Nephron progenitor cell (in vitro differentiated cells): Measurements from ENCODE around the gene SIGLEC15.
A peak's percentile ranks its signal among the peaks of the same experiment; 100 is the strongest.
"Not testable (repeated sequence)": the region's sequence is repeated elsewhere in the genome, so short reads cannot be mapped to it uniquely, and the experiment has no call there.

ENCODE experiments used
- DNase-seq: peaks from one replicate; pipeline ENCODE4 v3.0.0; 2021
- H3K27ac Mint-ChIP-seq: 2 replicates; pipeline ENCODE4 v1.8.0; 2021; ENCODE audit warnings: mild to moderate bottlenecking, moderate library complexity, mixed read lengths
- H3K27me3 Mint-ChIP-seq: 2 replicates; pipeline ENCODE4 v1.8.0; 2021; ENCODE audit warnings: mild to moderate bottlenecking, low read depth, mixed read lengths; ENCODE audit not compliant: poor library complexity
- H3K36me3 Mint-ChIP-seq: 2 replicates; pipeline ENCODE4 v1.8.0; 2021; ENCODE audit warnings: low read depth, mixed read lengths
- H3K4me1 Mint-ChIP-seq: 2 replicates; pipeline ENCODE4 v1.8.0; 2021; ENCODE audit warnings: mixed read lengths
- H3K4me3 Mint-ChIP-seq: 2 replicates; pipeline ENCODE4 v1.8.0; 2021; ENCODE audit warnings: mild to moderate bottlenecking, moderate library complexity, mixed read lengths
- H3K9me3 Mint-ChIP-seq: 2 replicates; pipeline ENCODE4 v1.8.0; 2021; ENCODE audit warnings: mild to moderate bottlenecking, moderate library complexity, mixed read lengths
- CTCF ChIP-seq: fragments of 200-600 bp; sonication (generic); IDR thresholded peaks from 2 replicates; pipeline ENCODE4 v1.5.0; 2021; ENCODE audit warnings: antibody characterized with exemption

The SIGLEC15 gene

DNA sequence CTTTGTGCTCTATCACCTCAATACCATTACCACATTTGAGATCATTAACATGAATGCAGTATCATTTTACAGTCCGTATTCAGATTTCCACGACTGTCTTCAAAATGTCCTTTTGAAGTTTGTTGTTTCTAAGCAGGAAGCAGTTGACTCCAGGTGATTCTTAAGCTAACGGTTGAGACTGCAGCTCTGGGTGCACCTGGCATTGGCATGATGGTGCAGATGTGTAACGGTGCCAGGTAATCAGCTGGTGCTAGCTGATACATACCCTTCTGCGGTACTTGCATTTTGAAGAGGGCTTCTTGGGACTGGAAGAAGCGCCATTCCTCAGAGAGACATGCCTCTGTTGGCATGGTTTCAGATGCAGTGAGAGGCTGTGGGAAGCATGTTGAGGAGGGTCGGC lies 19.5 kb downstream of the SIGLEC15 start:
- DNase-seq, result no peak
- peaks cover 17% of the 10 kb centered on the region for H3K27me3 Mint-ChIP-seq
- no peak overlapping the region for H3K4me3 Mint-ChIP-seq
- peaks cover 18% of the 10 kb centered on the region for H3K4me1 Mint-ChIP-seq
- no peaks in the 10 kb centered on the region for H3K9me3 Mint-ChIP-seq
- no peak overlapping the region for H3K27ac Mint-ChIP-seq
- H3K36me3 Mint-ChIP-seq, result peaks cover 12% of the 10 kb centered on the region
- no peak for TF ChIP-seq CTCF

DNA sequence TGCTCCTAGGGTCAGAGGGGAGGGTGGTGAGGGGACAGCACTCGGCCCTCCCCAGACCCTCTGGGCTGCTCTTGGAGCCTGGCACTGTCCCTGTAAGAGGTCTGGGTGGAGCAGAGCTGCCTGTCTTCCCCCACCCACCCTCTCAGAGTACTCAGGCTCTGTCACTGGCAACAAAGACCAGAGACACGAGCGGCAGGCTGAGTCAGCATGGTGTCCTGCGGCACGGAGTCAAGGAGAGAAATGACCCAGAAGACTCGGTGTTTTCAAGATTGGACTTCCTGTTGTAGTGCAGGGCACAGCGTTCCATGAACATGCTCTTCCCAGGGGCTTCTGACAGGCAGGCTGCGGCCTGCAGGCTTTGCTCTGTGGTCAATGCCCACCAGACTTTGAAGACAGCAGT lies 19.9 kb downstream of the SIGLEC15 start:
- no peak for TF ChIP-seq CTCF
- H3K4me1 Mint-ChIP-seq, result peaks cover 13% of the 10 kb centered on the region
- H3K27me3 Mint-ChIP-seq, result peaks cover 17% of the 10 kb centered on the region
- DNase-seq, result no peak
- H3K9me3 Mint-ChIP-seq, result no peaks in the 10 kb centered on the region
- no peak overlapping the region for H3K4me3 Mint-ChIP-seq
- H3K27ac Mint-ChIP-seq, result peak overlapping the region; percentile 48
- H3K36me3 Mint-ChIP-seq, result peaks cover 16% of the 10 kb centered on the region

- TF ChIP-seq CTCF, result no peak
- peaks cover 26% of the 10 kb centered on the region for H3K36me3 Mint-ChIP-seq
- no peak overlapping the region for H3K27ac Mint-ChIP-seq
- DNase-seq, result no peak
- no peaks in the 10 kb centered on the region for H3K9me3 Mint-ChIP-seq
- peaks cover 4% of the 10 kb centered on the region for H3K27me3 Mint-ChIP-seq
- H3K4me1 Mint-ChIP-seq, result peaks cover 12% of the 10 kb centered on the region
- no peak overlapping the region for H3K4me3 Mint-ChIP-seq
Observed at GRCh38 chr18:45847119-45847518, 21.6 kb downstream of the SIGLEC15 start.

GRCh38 chr18:45848643-45849042 lies 23.2 kb downstream of the SIGLEC15 start:
- not testable (repeated sequence) for H3K4me1 Mint-ChIP-seq, H3K27ac Mint-ChIP-seq, H3K4me3 Mint-ChIP-seq, DNase-seq, H3K27me3 Mint-ChIP-seq, H3K9me3 Mint-ChIP-seq
- H3K36me3 Mint-ChIP-seq, result peaks cover 36% of the 10 kb centered on the region

DNA sequence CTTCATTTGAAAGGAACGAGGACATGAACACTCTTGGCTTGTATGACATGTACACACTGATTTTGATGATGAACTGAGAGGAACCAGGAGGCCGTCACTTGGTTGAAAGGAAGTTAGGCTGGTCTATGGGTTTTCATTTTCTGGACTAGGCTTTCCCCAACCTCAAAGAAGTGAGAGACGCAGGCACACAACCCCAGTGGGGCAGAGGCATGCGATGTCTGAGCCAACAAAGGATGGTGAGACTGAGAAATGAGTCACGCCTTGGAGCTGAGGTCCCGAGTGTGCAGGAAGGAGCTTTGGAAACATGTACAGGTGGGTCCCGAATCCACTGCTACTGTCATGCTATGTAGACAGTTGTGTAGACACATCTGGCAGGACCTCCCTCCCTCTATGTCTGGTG lies 24.1 kb downstream of the SIGLEC15 start:
- H3K4me3 Mint-ChIP-seq, result no peak overlapping the region
- DNase-seq, result no peak
- TF ChIP-seq CTCF, result no peak
- H3K27me3 Mint-ChIP-seq, result peaks cover 4% of the 10 kb centered on the region
- H3K36me3 Mint-ChIP-seq, result peaks cover 36% of the 10 kb centered on the region
- H3K4me1 Mint-ChIP-seq, result peaks cover 7% of the 10 kb centered on the region
- no peak overlapping the region for H3K27ac Mint-ChIP-seq
- H3K9me3 Mint-ChIP-seq, result no peaks in the 10 kb centered on the region

DNA sequence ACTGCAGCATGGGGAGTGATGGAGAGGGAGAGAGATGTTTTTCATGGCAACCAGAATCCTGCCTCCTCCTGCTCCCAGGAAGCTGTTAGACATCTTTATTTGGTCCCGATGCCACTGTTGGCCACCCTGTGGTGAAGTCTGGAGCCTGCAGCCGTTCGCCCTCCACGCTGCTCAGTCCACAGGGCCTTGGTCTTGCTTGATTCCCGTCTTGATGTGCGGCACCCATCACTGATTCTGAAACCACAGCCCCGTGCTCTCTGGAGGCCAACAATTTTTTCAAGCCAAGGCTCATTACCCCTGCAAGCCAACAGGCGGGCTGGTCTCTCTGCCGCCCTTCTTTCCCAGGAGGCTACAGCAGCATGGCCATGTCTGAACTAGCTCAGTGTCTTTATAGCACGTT lies 24.5 kb downstream of the SIGLEC15 start:
- Mint-ChIP-seq H3K36me3 (peaks cover 38% of the 10 kb centered on the region), H3K4me1 (peaks cover 7% of the 10 kb centered on the region), H3K27me3 (peaks cover 4% of the 10 kb centered on the region), H3K27ac (peak overlapping the region; percentile 59), H3K9me3 (no peaks in the 10 kb centered on the region), H3K4me3 (no peak overlapping the region)
- peak; percentile 44 for DNase-seq
- peak; percentile 35 for TF ChIP-seq CTCF
